HEK293 (cell line): ENCODE measurements around the gene ZFAND3.
"Not testable (repeated sequence)": the region's sequence is repeated elsewhere in the genome, so short reads cannot be mapped to it uniquely, and the experiment has no call there.

Source experiments
- CTCF ChIA-PET: fragments of 350-600 bp; formaldehyde crosslinking; extraction: SDS; loops from one replicate; lab custom pipeline; 2021; ENCODE audit warnings: antibody characterized with exemption; lab: Yijun Ruan, JAX
- POLR2A ChIA-PET: fragments of 300-600 bp; formaldehyde crosslinking; extraction: SDS; loops from one replicate; lab custom pipeline; 2020; ENCODE audit warnings: antibody characterized with exemption, inconsistent platforms; lab: Yijun Ruan, JAX
- H3K27ac ChIP-seq: fragments of 200-500 bp; sonication (Bioruptor generic); 2 replicates; pipeline ENCODE4 v1.5.1; 2014; ENCODE audit warnings: low read depth, low read length, control low read depth, inconsistent platforms; ENCODE audit errors: extremely low read depth
- H3K36me3 ChIP-seq, 2 experiments: fragments of 200-500 bp in 1 of 2; sonication (Bioruptor generic) in 1 of 2; 1 replicate in 1 of 2; 2 replicates in 1 of 2; pipeline ENCODE4 v1.5.1; 2014 to 2017; ENCODE audit warnings: inconsistent platforms in 2 of 2, low read length in 2 of 2; ENCODE audit not compliant: control insufficient read depth in 2 of 2, insufficient read depth in 1 of 2
- H3K4me1 ChIP-seq: fragments of 200-500 bp; sonication (Bioruptor generic); 2 replicates; pipeline ENCODE4 v1.5.1; 2014; ENCODE audit warnings: mild to moderate bottlenecking, low read length, inconsistent platforms; ENCODE audit not compliant: control insufficient read depth, insufficient read depth
- H3K4me3 ChIP-seq: 2 replicates; pipeline ENCODE4 v1.5.1; 2011; ENCODE audit warnings: low read depth, mild to moderate bottlenecking, control low read depth, low read length, moderate library complexity
- H3K9me3 ChIP-seq: fragments of 200-500 bp; sonication (Bioruptor generic); 2 replicates; pipeline ENCODE4 v1.5.1; 2014; ENCODE audit warnings: low read depth, low read length, inconsistent platforms; ENCODE audit not compliant: control insufficient read depth, insufficient read depth
- GLI4 ChIP-seq: fragments of 450-650 bp; formaldehyde crosslinking; IDR thresholded peaks from 2 replicates; pipeline ENCODE4 v1.5.1; 2016; ENCODE audit warnings: missing biosample characterization, missing genetic modification characterization
- INSM2 ChIP-seq: fragments of 450-650 bp; formaldehyde crosslinking; IDR thresholded peaks from 2 replicates; pipeline ENCODE4 v1.5.1; 2016; ENCODE audit warnings: missing biosample characterization, missing genetic modification characterization
- PRDM6 ChIP-seq: fragments of 450-650 bp; formaldehyde crosslinking; IDR thresholded peaks from 2 replicates; pipeline ENCODE4 v1.5.1; 2017; ENCODE audit warnings: missing biosample characterization, missing genetic modification characterization
- ZNF202 ChIP-seq: fragments of 450-650 bp; formaldehyde crosslinking; IDR thresholded peaks from 2 replicates; pipeline ENCODE4 v1.5.1; 2016; ENCODE audit warnings: missing biosample characterization, missing genetic modification characterization, borderline replicate concordance
- ZNF26 ChIP-seq: fragments of 450-650 bp; formaldehyde crosslinking; IDR thresholded peaks from 2 replicates; pipeline ENCODE4 v1.5.1; 2016; ENCODE audit warnings: missing biosample characterization, missing genetic modification characterization
- ZNF280C ChIP-seq: fragments of 450-650 bp; formaldehyde crosslinking; IDR thresholded peaks from 2 replicates; pipeline ENCODE4 v1.5.1; 2016; ENCODE audit warnings: missing biosample characterization, missing genetic modification characterization
- ZNF404 ChIP-seq: fragments of 450-650 bp; formaldehyde crosslinking; IDR thresholded peaks from 2 replicates; pipeline ENCODE4 v1.5.1; 2017; ENCODE audit warnings: missing biosample characterization, missing genetic modification characterization
- ZNF544 ChIP-seq: fragments of 450-650 bp; formaldehyde crosslinking; IDR thresholded peaks from 2 replicates; pipeline ENCODE4 v1.5.0; 2017; ENCODE audit warnings: missing biosample characterization, missing genetic modification characterization
- ZNF623 ChIP-seq: fragments of 450-650 bp; formaldehyde crosslinking; IDR thresholded peaks from 2 replicates; pipeline ENCODE4 v1.5.1; 2016; ENCODE audit warnings: missing biosample characterization, missing genetic modification characterization
- ZNF692 ChIP-seq: fragments of 450-650 bp; formaldehyde crosslinking; IDR thresholded peaks from 2 replicates; pipeline ENCODE4 v1.5.1; 2016; ENCODE audit warnings: missing biosample characterization, missing genetic modification characterization

The ZFAND3 gene

GRCh38 chr6:38118791-38119365 is 299.4 kb downstream of the ZFAND3 start (continued):
- TF ChIP-seq ZNF404 (no peak), ZNF623 (tag by site-specific recombination) (no peak), ZNF544 (tag by site-specific recombination) (no peak), PRDM6 (no peak)

GRCh38 chr6:38119516-38119915 is 300.0 kb downstream of the ZFAND3 start:
- POLR2A ChIA-PET = interaction anchor here (0.7 kb wide), 1 partner anchor 1368 kb away, joined by 3 read pairs; no protein-coding TSS in a partner anchor
- Histone ChIP-seq H3K4me1 (no peaks in the 10 kb centered on the region), H3K9me3 (no peaks in the 10 kb centered on the region), H3K27ac (no peak overlapping the region), H3K4me3 (no peak overlapping the region), H3K36me3 (peaks cover 0 to 25% of the 10 kb centered on the region in 2 experiments; a peak in 1 of 3 replicates)
- TF ChIP-seq ZNF26 (tag by site-specific recombination) (no peak), ZNF692 (tag by site-specific recombination) (no peak), INSM2 (tag by site-specific recombination) (no peak), ZNF280C (tag by site-specific recombination) (no peak), GLI4 (tag by site-specific recombination) (no peak)
- CTCF ChIA-PET = no interaction called here

- CTCF ChIA-PET = interaction anchor here (0.8 kb wide), 2 partner anchors 18 to 352 kb away, joined by 3 read pairs; no protein-coding TSS in a partner anchor
- H3K4me1 ChIP-seq, POLR2A ChIA-PET, H3K4me3 ChIP-seq, H3K27ac ChIP-seq, H3K9me3 ChIP-seq: not testable (repeated sequence)
- TF ChIP-seq ZNF202 = 0 out of 2 replicates have a peak, but pooled peaks have one; percentile 5
- peaks cover 0 to 12% of the 10 kb centered on the region in 2 experiments; a peak in 1 of 3 replicates for H3K36me3 ChIP-seq
Measured at GRCh38 chr6:38124224-38124926, 304.8 kb downstream of the ZFAND3 start.
